ENCODE results near the gene CST6. TPM values are rescaled to one million over a fixed set of nuclear protein-coding genes. Genes with fewer than 3 reads are reported as not detected.

The CST6 gene
- total RNA-seq, 1 donor from 2014 or later, result 23.7 TPM

DNA sequence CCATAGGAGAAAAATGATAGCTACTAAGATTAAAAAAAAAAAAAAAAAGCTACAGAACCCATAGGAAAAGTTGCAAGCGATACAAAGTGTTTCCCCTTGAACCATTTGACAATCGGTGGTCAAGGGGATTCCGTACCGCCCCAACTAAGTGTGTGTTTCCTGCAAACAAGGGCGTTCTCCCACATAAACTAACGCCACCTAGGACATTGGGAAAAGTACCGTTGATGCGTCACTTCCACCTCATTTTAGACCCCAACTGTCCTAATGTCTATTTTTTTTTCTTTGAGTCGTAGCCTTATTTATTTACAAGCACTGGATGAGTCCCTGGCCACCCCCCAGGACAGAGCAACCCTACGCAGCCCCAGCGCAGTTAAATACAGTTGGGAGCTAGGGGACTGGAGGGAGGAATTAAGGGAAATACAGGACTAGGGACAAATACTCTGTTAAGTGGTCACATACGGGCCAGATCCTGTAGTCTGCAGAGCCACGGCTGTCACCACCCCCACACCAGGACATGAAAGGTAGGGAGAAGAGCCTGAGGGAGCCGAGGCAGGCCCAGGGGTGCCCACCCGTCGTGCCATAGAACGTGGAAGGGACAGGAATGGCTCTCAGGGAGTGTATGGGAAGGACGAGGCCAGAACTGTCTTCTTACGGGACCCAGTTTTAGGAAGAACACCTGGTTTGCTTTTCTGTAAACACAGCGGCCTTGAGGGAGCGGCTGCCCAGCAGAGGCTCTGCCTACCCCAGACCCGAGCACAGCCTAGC lies 28.8 kb upstream of the CST6 start:
- H3K4me3 ChIP-seq, result no peak overlapping the region
- TF ChIP-seq, protein P1, sequence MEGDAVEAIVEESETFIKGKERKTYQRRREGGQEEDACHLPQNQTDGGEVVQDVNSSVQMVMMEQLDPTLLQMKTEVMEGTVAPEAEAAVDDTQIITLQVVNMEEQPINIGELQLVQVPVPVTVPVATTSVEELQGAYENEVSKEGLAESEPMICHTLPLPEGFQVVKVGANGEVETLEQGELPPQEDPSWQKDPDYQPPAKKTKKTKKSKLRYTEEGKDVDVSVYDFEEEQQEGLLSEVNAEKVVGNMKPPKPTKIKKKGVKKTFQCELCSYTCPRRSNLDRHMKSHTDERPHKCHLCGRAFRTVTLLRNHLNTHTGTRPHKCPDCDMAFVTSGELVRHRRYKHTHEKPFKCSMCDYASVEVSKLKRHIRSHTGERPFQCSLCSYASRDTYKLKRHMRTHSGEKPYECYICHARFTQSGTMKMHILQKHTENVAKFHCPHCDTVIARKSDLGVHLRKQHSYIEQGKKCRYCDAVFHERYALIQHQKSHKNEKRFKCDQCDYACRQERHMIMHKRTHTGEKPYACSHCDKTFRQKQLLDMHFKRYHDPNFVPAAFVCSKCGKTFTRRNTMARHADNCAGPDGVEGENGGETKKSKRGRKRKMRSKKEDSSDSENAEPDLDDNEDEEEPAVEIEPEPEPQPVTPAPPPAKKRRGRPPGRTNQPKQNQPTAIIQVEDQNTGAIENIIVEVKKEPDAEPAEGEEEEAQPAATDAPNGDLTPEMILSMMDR (IDR thresholded peaks at IDR 0.05), result no peak
- no peaks in the 10 kb centered on the region for H3K4me1 ChIP-seq
- peaks cover 14% of the 10 kb centered on the region for H3K36me3 ChIP-seq
- ATAC-seq (no peak), DNase-seq (no peak)
- intact Hi-C loops (cut with DNase I), result no loop called here
- no peaks in the 10 kb centered on the region for H3K27me3 ChIP-seq
- H3K9me3 ChIP-seq, result no peaks in the 10 kb centered on the region
- H3K27ac ChIP-seq, result no peak overlapping the region

DNA sequence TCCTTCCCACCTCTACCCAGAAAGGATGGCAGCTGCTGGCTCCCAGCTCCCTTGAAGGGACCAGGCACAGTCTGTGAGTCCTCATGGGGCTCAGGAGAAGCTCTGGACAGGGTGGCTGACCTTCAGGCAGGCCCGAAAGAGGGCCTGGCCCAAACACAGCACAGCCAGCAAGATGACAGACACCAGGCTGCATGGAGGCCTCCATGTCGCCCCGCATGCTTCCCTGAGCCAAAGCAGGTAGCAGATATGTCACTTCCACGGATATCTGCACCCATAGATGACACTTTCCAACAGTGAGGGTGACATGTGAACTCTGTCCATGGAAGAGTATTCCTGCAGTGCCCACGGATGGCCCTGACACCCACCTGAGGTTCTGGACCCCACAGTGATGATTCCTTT lies 28.2 kb upstream of the CST6 start:
- no peak for DNase-seq
- ATAC-seq, result no peak

DNA sequence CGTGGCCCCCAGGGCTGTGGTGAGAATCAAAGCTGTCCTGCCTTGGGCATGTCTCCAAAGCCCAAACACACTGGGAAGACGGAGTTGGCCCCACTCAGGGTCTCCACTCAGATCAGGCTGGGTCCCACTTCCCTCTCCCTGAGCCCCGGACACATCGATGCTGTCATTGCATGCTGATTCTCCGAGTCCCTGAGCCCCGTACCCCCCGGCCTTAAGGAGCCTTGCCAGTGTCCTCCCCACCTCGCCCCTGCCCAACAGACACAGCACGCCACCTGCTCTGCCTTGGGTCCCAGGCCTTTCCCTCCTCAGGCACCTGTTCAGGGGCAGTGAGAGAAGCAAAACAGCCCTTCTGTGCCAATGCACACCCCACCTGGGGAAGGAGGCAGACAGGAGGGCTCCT lies 24.5 kb upstream of the CST6 start:
- intact Hi-C loops (cut with DNase I), result loop anchor here (5.0 kb wide), 1 partner anchor 105 kb away; no protein-coding TSS in a partner anchor
- ATAC-seq (no peak), DNase-seq (no peak)
- no peaks in the 10 kb centered on the region for H3K9me3 ChIP-seq
- H3K36me3 ChIP-seq, result no peaks in the 10 kb centered on the region
- TF ChIP-seq, protein P1 (IDR thresholded peaks at IDR 0.05), result no peak
- H3K4me1 ChIP-seq, result no peaks in the 10 kb centered on the region
- no peak overlapping the region for H3K27ac ChIP-seq
- H3K4me3 ChIP-seq, result no peak overlapping the region
- H3K27me3 ChIP-seq, result no peaks in the 10 kb centered on the region

More for the DNA sequence above, 28.2 kb upstream of the CST6 start:
- Histone ChIP-seq H3K36me3 (peaks cover 9% of the 10 kb centered on the region), H3K4me1 (no peaks in the 10 kb centered on the region), H3K4me3 (no peak overlapping the region), H3K27ac (no peak overlapping the region), H3K9me3 (no peaks in the 10 kb centered on the region), H3K27me3 (no peaks in the 10 kb centered on the region)
- TF ChIP-seq, protein P1 (IDR thresholded peaks at IDR 0.05), result no peak
- intact Hi-C loops (cut with DNase I), result no loop called here

DNA sequence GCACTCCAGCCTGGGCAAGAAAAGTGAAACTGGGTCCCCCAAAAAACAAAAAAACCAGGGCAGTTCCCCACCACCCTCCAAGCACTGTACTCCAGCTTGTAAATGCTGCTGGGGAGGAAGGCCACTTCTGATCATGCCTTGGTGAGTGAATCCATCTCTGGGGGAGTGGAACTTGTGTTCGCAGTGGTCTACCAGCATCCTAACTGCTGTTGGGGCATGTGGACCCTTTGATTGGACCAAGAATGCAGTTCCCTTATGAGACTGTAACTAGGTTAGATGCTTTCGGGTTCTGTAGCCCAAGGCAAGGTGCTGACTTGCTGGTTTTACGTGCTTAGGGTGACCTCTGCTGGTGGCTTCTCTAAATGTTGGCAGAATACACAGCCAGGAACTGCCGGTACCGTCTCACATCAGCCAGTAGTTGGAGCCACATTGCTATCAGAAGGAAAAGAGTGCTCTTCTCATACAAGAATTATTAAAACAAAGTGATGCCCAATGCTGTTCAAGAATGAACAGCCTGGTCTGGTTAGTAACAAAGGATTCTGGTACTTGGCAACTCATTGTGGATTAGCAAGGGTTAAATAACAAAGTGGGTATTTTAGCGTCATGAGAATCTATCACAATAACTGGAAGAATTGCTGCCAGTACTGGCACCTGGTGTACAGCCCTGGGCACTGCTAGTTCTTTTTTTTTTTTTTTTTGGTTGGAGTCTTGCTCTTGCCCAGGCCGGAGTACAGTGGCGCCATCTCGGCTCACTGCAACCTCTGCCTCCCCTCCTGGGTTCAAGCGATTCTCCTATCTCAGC lies 22.8 kb upstream of the CST6 start:
- Histone ChIP-seq H3K27ac (no peak overlapping the region), H3K27me3 (no peaks in the 10 kb centered on the region), H3K9me3 (no peaks in the 10 kb centered on the region), H3K4me1 (no peaks in the 10 kb centered on the region), H3K36me3 (no peaks in the 10 kb centered on the region), H3K4me3 (no peak overlapping the region)
- intact Hi-C loops (cut with DNase I), result loop anchor here (5.0 kb wide), 1 partner anchor 107 kb away; no protein-coding TSS in a partner anchor
- peak; percentile 99 for ATAC-seq
- no peak for DNase-seq
- TF ChIP-seq, protein P1 (IDR thresholded peaks at IDR 0.05), result peak; percentile 94

DNA sequence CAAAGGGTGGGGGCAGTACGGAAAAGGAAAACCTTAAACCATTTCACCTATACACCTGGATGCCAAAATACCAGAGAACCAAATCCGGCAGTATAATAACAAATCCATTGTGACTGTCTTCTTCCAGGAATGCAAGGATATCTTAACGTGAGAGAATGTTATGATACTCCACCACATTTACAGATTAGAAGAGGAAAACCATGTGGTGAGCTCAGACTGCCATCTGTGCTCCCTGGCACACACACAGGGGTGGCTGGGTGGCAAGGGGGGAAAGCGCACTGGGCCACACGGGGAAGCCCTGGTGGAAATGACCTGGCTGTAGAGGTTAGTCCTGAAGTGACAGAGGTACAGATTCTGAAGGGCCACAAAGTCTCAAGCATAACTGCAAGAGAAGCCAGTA lies 19.8 kb upstream of the CST6 start:
- no peak overlapping the region for H3K4me3 ChIP-seq
- no peaks in the 10 kb centered on the region for H3K4me1 ChIP-seq
- H3K36me3 ChIP-seq, result peaks cover 6% of the 10 kb centered on the region
- no peaks in the 10 kb centered on the region for H3K27me3 ChIP-seq
- H3K9me3 ChIP-seq, result no peaks in the 10 kb centered on the region
- no peak for ATAC-seq
- H3K27ac ChIP-seq, result no peak overlapping the region
- TF ChIP-seq, protein P1 (IDR thresholded peaks at IDR 0.05), result no peak
- no peak for DNase-seq
- intact Hi-C loops (cut with DNase I), result no loop called here

All from upper lobe of right lung (tissue), 1 donor.